Fibroblast of the aortic adventitia (primary cell): ENCODE data around the gene THG1L. TPM values are rescaled to one million over a fixed set of nuclear protein-coding genes. Genes with fewer than 3 reads are reported as not detected.

Experiments
- DNase-seq: peaks from one replicate; pipeline ENCODE4 v3.0.0-alpha.2; 2010; ENCODE audit warnings: low read depth
- H3K4me3 ChIP-seq: 2 replicates; pipeline ENCODE4 v1.5.1; 2011; ENCODE audit warnings: low read depth, mild to moderate bottlenecking, control low read depth, low read length, moderate library complexity
- small RNA-seq: library from RNA; depleted of rRNA; stranded (forward); fragments of <200 nt; gene quantifications from one replicate; pipeline ENCODE3, GENCODE V24; 2012
- total RNA-seq: library from RNA; depleted of rRNA; stranded (reverse); fragments of >200 nt; gene quantifications from 2 replicates; pipeline ENCODE4 v1.2.3, GENCODE V29; 2012; ENCODE audit warnings: low replicate concordance
- TF ChIP-seq, protein P1 (sequence below): IDR thresholded peaks from 2 replicates; pipeline ENCODE4 v1.5.1; 2011; ENCODE audit warnings: mild to moderate bottlenecking, low read length, control low read depth, inconsistent platforms; ENCODE audit not compliant: insufficient read depth

THG1L gene
- total RNA-seq, 1 donor = 18.2 TPM

DNA sequence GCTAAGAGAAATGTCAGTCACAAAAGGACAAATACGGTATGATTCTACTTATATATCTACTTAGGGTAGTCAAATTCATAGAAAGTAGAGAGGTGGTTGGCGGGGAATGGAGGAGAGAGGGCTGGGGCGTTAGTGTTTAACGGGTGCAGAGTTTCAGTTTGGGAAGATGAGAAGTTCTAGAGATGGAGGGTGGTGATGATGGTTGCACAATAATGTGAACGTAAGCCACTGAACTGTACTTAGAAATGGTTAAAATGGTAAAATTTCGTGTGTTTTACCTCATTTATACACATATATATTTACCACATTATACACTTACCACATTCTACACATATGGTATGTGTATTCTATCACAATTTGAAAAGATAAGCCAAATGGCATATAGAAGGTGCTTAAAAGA lies 48.0 kb downstream of the THG1L start:
- TF ChIP-seq, protein P1, sequence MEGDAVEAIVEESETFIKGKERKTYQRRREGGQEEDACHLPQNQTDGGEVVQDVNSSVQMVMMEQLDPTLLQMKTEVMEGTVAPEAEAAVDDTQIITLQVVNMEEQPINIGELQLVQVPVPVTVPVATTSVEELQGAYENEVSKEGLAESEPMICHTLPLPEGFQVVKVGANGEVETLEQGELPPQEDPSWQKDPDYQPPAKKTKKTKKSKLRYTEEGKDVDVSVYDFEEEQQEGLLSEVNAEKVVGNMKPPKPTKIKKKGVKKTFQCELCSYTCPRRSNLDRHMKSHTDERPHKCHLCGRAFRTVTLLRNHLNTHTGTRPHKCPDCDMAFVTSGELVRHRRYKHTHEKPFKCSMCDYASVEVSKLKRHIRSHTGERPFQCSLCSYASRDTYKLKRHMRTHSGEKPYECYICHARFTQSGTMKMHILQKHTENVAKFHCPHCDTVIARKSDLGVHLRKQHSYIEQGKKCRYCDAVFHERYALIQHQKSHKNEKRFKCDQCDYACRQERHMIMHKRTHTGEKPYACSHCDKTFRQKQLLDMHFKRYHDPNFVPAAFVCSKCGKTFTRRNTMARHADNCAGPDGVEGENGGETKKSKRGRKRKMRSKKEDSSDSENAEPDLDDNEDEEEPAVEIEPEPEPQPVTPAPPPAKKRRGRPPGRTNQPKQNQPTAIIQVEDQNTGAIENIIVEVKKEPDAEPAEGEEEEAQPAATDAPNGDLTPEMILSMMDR = no peak
- no peak for DNase-seq
- H3K4me3 ChIP-seq = no peak overlapping the region

DNA sequence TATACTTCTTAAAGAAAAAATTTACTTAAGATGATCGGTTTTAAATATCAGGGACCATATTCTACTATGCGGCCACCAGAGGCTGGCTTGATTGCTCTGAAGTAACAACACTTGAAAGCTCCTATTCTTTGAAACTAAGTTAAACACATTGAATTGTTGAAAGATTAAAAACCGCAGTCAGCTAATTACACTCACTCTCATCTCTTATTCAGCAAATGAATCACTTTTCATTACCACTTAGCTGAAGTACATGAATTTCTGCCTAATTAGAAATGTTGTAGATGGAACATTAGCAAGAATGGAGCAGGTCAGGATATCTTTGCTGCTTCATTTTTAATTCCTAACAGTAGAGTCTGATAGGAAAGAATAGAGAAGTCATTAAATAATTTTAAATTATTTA lies 54.6 kb downstream of the THG1L start:
- DNase-seq = no peak
- TF ChIP-seq, protein P1 = no peak
- no peak overlapping the region for H3K4me3 ChIP-seq

Small RNA genes within 50 kb of the gene (small RNA-seq; reads per million reads assigned to genes)
- gene AC026407.1 = not detected

Other genes starting within 250 kb of the THG1L start
- gene ADAM19, start 155.6 kb upstream of the THG1L start, total RNA-seq = 11.2 and 15.5 TPM in 2 replicates
- gene SOX30, start 79.0 kb upstream of the THG1L start, total RNA-seq = 0.09 TPM in 1 of 2 replicates, not detected in the other
- not detected in 2 replicates for gene C5orf52, start 59.9 kb upstream of the THG1L start, total RNA-seq
- 4.9 and 5.2 TPM in 2 replicates for gene LSM11, start 12.3 kb downstream of the THG1L start, total RNA-seq
- 34.3 and 78.6 TPM in 2 replicates for gene CLINT1, start 127.7 kb downstream of the THG1L start, total RNA-seq